ENCODE results near the gene PPDPF.
"Not testable (repeated sequence)": the region's sequence is repeated elsewhere in the genome, so short reads cannot be mapped to it uniquely, and the experiment has no call there.

PPDPF gene

GRCh38 chr20:63565021-63565698 lies 44.6 kb downstream of the PPDPF start:
- no peak for DNase-seq (ENCODE audit: low spot score)

GRCh38 chr20:63565699-63566335 lies 45.3 kb downstream of the PPDPF start:
- no peak for DNase-seq (ENCODE audit: low spot score)

DNA sequence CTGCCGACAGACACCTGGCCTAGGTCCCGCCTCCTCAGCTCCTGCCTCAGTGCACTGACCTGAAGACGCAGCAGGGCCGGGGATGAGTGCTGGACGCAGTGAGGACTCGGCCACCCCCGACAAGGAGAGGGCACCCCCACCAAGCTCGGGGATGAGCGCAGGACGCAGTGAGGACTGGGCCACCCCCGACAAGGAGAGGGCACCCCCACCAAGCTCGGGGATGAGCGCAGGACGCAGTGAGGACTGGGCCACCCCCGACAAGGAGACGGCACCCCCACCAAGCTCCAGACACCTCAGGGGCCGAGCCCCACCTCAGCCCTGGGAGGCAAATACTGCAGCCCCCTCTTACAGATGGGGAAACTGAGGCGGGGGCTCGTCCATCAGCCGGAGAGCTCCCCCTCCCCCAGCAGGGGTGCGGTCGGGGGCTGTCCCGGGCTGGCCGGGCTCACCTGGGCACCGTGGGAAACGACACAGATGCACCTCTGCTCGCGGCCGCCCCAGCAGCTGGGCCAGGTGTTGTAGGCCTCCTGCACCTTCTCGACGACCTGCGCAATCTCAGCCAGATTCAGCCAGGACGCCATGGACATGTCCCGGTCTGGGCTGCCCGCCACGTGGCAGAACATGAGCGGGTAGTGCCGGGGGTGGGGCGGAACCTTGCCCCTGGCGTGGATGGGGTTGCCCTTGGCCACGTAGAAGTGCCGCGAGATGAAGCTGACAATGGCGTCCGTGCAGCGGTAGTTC lies 46.0 kb downstream of the PPDPF start:
- DNase-seq (ENCODE audit: low spot score), result no peak

DNA sequence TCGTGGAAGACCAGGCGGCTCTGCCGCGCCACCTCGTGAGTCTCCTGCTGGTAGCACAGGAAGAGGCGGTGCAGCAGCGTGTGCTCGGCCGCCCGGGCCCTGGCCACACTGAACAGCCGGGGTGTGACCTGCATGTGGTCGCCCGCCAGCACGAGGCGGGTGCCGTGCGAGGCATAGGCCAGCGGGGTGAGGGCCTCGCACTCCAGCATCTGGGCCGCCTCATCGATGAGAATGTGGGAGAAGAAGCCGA lies 46.5 kb downstream of the PPDPF start:
- DNase-seq (ENCODE audit: low spot score), result no peak

GRCh38 chr20:63567386-63568169 lies 47.0 kb downstream of the PPDPF start:
- no peak for DNase-seq (ENCODE audit: low spot score)

GRCh38 chr20:63568170-63568981 lies 47.8 kb downstream of the PPDPF start:
- no peak for DNase-seq (ENCODE audit: low spot score)

GRCh38 chr20:63568986-63569949 lies 48.7 kb downstream of the PPDPF start:
- no peak for DNase-seq (ENCODE audit: low spot score)

- DNase-seq (ENCODE audit: low spot score), result no peak
These were observed 49.9 kb downstream of the PPDPF start for GRCh38 chr20:63570281-63571086.

DNA sequence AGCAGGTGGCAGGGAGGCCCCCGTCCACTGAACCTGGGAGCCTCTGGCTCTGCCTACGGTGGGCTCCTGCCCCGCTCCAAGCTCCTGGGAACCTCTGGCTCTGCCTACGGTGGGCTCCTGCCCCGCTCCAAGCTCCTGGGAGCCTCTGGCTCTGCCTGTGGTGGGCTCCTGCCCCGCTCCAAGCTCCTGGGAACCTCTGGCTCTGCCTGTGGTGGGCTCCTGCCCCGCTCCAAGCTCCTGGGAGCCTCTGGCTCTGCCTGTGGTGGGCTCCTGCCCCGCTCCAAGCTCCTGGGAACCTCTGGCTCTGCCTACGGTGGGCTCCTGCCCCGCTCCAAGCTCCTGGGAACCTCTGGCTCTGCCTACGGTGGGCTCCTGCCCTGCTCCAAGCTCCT lies 50.5 kb downstream of the PPDPF start:
- not testable (repeated sequence) for DNase-seq (ENCODE audit: low spot score)
